HG03139 (cell line): Measurements from ENCODE around the gene GP1BA.
A peak's percentile ranks its signal among the peaks of the same experiment; 100 is the strongest.

ENCODE experiments used
- ATAC-seq: cut with Tn5 transposase; IDR thresholded peaks from one replicate; pipeline ENCODE4 v1.9.1; 2021; ENCODE audit not compliant: unreplicated experiment

The GP1BA gene

GRCh38 chr17:4949321-4950074, 17.4 kb downstream of the GP1BA start:
- ATAC-seq = no peak

GRCh38 chr17:4950075-4950745, 18.1 kb downstream of the GP1BA start:
- ATAC-seq = no peak

GRCh38 chr17:4950746-4951204, 18.7 kb downstream of the GP1BA start, which contains the start of gene ENO3:
Gene ENO3, plus strand, starts transcription at chr17:4951119. Its CDS starts 711 bp downstream, at chr17:4951830.
- ATAC-seq = no peak

GRCh38 chr17:4951486-4951885, 19.4 kb downstream of the GP1BA start:
- no peak for ATAC-seq

GRCh38 chr17:4953451-4953961, 21.4 kb downstream of the GP1BA start:
- no peak for ATAC-seq

GRCh38 chr17:4955091-4955490, 23.0 kb downstream of the GP1BA start:
- ATAC-seq = no peak

- ATAC-seq = no peak
These were observed 24.5 kb downstream of the GP1BA start for GRCh38 chr17:4956493-4957061.

- ATAC-seq = no peak
These were observed 26.0 kb downstream of the GP1BA start for GRCh38 chr17:4958102-4958501.

- ATAC-seq = no peak
These were observed 27.3 kb downstream of the GP1BA start for GRCh38 chr17:4959261-4959965.

GRCh38 chr17:4960279-4960922, 28.3 kb downstream of the GP1BA start:
- no peak for ATAC-seq

GRCh38 chr17:4965311-4965986, 33.4 kb downstream of the GP1BA start:
- no peak for ATAC-seq

GRCh38 chr17:4966844-4967538, 34.9 kb downstream of the GP1BA start:
- ATAC-seq = peak; percentile 74

- peak; percentile 46 for ATAC-seq
These were observed 35.7 kb downstream of the GP1BA start, which contains the start of gene SPAG7 for GRCh38 chr17:4967539-4968485. Gene SPAG7, minus strand, starts transcription at chr17:4967817. Its CDS starts 13 bp downstream, at chr17:4967804.

- ATAC-seq = no peak
These were observed 36.5 kb downstream of the GP1BA start for GRCh38 chr17:4968486-4969046.

GRCh38 chr17:4969047-4969550, 37.0 kb downstream of the GP1BA start:
- no peak for ATAC-seq

GRCh38 chr17:4969551-4970173, 37.6 kb downstream of the GP1BA start:
- ATAC-seq = no peak

GRCh38 chr17:4970273-4970672, 38.2 kb downstream of the GP1BA start:
- no peak for ATAC-seq
